Measurements from ENCODE around the gene TMEM131. TPM values are rescaled to one million over a fixed set of nuclear protein-coding genes. Genes with fewer than 3 reads are reported as not detected.

TMEM131 gene
- total RNA-seq, 2 experiments from 2014 or later: 31.3 to 31.9 TPM

DNA sequence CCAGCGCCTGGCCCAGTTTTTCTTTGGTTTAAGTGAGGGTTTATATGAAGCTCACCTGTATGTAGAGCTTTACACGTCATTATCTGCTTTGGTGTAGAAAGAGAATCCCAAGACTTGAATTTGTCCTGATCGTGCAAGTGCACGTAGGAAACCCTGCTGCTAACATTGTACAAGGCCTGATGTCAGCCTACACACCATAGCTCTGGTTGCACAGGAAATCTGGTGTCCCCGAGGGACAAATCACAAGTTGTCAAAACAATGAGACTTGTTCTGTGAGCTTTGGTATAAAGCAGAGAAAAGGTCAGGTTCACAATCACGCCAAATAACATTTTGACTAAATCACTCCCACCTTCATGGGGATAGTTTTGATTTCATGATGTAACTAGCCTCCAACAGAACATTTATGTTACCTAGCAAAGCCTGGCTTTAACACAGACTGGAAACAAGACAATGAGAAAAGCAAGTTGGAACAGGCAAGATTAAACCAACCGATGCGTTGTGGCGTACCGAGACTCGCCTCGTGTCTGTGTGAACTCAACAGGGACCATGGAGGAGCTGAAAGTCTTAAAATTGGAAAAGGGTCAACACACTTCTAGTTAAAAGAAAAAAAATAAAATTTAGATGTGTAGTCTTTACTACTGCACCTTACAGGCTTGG, 240.9 kb downstream of the TMEM131 start:
- no peak for DNase-seq
- Mint-ChIP-seq H3K9me3 (no peaks in the 10 kb centered on the region), H3K4me1 (peaks cover 13% of the 10 kb centered on the region), H3K27me3 (no peaks in the 10 kb centered on the region), H3K36me3 (ENCODE audit: low read depth) (peaks cover 34% of the 10 kb centered on the region), H3K4me3 (no peak overlapping the region), H3K27ac (no peak overlapping the region)
- CTCF ChIA-PET: interaction anchor here (1.3 to 1.6 kb wide), 3 partner anchors 14 to 55 kb away, joined by 3 to 10 read pairs (median 6); no protein-coding TSS in a partner anchor
- POLR2A ChIA-PET: interaction anchor here (1.3 kb wide), 1 partner anchor 21 kb away, joined by 3 read pairs; no protein-coding TSS in a partner anchor

DNA sequence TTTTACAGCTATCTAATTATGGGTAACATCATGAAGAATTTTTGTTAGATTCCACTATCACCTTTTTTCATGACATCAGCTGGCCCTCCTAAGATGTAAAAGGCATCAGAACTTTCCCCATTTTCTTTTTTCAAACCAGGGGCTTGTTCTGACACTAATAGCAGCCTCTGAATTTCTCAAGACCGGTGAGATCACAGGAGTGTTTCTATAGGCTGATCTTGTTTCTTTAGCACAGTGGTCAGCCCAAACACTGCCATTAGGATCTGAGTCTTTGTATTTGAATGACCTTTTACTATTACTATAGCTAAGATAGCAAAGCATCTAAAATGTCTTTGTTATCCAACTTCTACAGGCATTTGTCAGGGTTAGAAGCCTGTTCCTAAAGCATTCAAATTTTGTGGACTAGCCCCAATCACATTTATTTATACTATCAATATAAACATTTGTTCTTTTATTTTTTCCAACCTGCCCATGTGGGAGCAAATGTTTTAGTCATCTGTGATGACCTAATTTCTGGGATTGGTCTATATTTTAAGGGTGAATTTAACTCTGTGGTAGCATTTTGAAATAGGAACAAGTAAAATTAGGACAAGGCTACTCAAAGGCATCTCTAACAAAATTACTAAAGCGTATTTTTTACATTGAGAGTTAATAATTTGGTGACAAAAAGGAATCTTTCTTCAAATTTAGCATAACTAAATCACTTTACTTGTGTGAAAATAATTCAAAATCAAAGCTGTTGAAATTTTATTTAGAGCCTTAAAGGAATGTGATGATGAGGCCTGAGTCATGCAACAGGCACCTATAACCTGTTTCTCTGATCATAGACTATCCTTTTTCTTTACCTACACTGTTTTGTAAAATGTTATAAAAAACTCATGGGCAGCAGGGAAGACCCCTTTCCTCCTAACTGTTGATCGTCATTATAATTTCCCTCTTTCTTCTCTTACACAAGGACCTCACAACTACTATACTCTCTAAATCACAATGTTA, 243.1 kb downstream of the TMEM131 start:
- ChIA-PET CTCF (interaction anchor here (0.9 to 4.7 kb wide), 6 partner anchors 8 to 162 kb away, joined by 3 to 73 read pairs (median 6); no protein-coding TSS in a partner anchor), POLR2A (interaction anchor here (0.9 kb wide), 2 partner anchors 12 to 52 kb away, joined by 3 read pairs; no protein-coding TSS in a partner anchor)
- H3K4me3 Mint-ChIP-seq: no peak overlapping the region
- no peaks in the 10 kb centered on the region for H3K9me3 Mint-ChIP-seq
- no peak for DNase-seq
- H3K27ac Mint-ChIP-seq: no peak overlapping the region
- peaks cover 20% of the 10 kb centered on the region for H3K36me3 Mint-ChIP-seq (ENCODE audit: low read depth)
- H3K4me1 Mint-ChIP-seq: peaks cover 7% of the 10 kb centered on the region
- no peaks in the 10 kb centered on the region for H3K27me3 Mint-ChIP-seq

DNA sequence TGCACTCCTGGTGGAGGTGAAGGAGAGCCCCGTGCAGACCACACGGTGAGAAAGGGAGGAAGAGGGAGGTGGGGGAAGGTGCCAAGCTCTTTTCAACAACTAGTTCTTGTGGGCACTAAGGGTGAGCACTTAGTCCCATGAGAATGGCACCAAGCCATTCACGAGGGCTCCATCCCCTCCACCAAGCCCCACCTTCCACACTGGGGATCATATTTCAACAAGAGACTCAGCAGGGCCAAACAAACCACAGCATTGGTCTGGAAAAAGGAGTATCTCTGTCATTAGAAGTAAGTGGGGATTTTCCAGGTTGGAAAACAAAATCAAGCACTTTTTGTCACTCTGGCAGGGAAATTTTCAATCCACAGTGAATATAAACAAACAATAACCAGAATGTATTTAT, 244.0 kb downstream of the TMEM131 start:
- DNase-seq: no peak

DNA sequence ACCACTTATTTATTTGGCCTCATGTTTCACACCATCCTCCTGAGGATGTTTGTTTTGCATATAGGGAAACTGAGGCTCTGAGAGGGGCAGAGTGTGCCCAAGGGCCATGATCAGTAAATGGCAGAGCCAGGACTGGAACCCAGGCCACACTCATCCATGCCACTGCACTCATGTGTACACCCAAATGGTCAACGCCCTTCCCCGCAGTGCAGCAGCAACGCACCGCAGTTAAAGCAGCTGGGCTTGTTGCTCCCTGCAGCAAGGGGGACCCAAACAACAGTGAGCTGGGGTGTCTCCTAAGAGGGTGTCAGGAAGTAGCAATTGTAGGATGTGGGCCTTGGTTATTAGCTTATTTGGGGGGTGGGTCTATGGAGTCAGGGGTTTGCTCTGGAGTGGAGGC, 245.7 kb downstream of the TMEM131 start:
- Mint-ChIP-seq H3K9me3 (no peaks in the 10 kb centered on the region), H3K36me3 (ENCODE audit: low read depth) (peaks cover 13% of the 10 kb centered on the region), H3K4me1 (peaks cover 32% of the 10 kb centered on the region), H3K27ac (no peak overlapping the region), H3K4me3 (no peak overlapping the region), H3K27me3 (no peaks in the 10 kb centered on the region)
- POLR2A ChIA-PET: interaction anchor here (1.0 to 1.9 kb wide), 3 partner anchors 12 to 36 kb away, joined by 3 to 10 read pairs (median 4); partner anchors contain the start of gene ZAP70
- DNase-seq: no peak
- CTCF ChIA-PET: interaction anchor here (0.9 to 4.7 kb wide), 5 partner anchors 9 to 159 kb away, joined by 3 to 73 read pairs (median 8); partner anchors contain the start of gene ZAP70

More for the DNA sequence above, 244.0 kb downstream of the TMEM131 start:
- no peaks in the 10 kb centered on the region for H3K9me3 Mint-ChIP-seq
- H3K4me3 Mint-ChIP-seq: no peak overlapping the region
- CTCF ChIA-PET: interaction anchor here (1.0 to 4.7 kb wide), 5 partner anchors 10 to 161 kb away, joined by 3 to 73 read pairs (median 8); no protein-coding TSS in a partner anchor
- peaks cover 18% of the 10 kb centered on the region for H3K36me3 Mint-ChIP-seq (ENCODE audit: low read depth)
- H3K4me1 Mint-ChIP-seq: peaks cover 16% of the 10 kb centered on the region
- POLR2A ChIA-PET: interaction anchor here (0.5 to 1.9 kb wide), 2 partner anchors 9 to 38 kb away, joined by 3 to 10 read pairs; partner anchors contain the start of gene ZAP70
- no peak overlapping the region for H3K27ac Mint-ChIP-seq
- H3K27me3 Mint-ChIP-seq: no peaks in the 10 kb centered on the region

DNA sequence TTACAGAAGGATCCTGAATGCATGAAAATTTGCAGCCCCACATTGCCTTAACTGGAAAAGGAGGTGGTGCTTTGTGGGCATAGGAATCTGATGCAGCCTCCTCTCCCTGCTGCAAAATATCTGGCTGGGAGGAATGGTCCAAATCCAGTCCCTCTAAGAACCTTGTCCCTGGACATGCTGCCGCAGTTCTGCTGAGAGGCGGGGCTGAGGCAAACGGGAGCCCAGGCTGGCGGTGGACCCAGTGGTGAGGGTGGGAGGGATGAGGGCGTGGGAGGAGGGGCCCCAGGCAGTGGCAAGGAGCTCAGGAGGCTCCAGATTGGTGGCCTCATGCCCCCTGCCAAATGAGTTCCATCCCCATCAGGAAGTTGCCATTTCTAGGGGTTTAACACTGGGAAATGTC, 246.2 kb downstream of the TMEM131 start:
- ChIA-PET CTCF (interaction anchor here (1.4 to 4.7 kb wide), 4 partner anchors 10 to 160 kb away, joined by 4 to 73 read pairs (median 10); partner anchors contain the start of gene ANKRD36B), POLR2A (interaction anchor here (1.0 to 1.9 kb wide), 3 partner anchors 13 to 36 kb away, joined by 3 to 10 read pairs (median 4); partner anchors contain the start of gene ZAP70)
- no peak for DNase-seq
- Mint-ChIP-seq H3K9me3 (no peaks in the 10 kb centered on the region), H3K4me1 (peaks cover 35% of the 10 kb centered on the region), H3K27me3 (no peaks in the 10 kb centered on the region), H3K36me3 (ENCODE audit: low read depth) (peaks cover 12% of the 10 kb centered on the region), H3K4me3 (no peak overlapping the region), H3K27ac (no peak overlapping the region)

DNA sequence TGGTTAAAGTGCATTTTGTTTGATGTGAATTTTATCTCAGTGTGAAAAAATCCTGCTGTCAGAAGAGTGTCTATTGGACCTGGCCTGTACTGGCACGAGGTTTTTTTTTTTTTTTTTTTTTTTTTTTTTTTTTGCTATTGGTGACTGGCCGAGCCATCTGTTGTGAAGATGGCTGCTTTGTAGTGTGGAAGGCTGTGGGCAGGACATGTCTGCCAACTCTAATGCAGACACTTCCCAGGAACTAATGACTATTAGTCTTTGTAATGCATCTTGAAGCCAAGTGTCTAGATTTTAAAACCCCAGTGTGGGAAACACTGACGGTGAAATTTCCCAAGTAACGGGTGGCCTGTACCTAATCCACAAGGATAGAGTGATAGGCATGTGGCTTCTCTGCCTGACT, 248.0 kb downstream of the TMEM131 start:
- H3K9me3 Mint-ChIP-seq: no peaks in the 10 kb centered on the region
- peak overlapping the region; percentile 65 for H3K27ac Mint-ChIP-seq
- no peak for DNase-seq
- no peak overlapping the region for H3K4me3 Mint-ChIP-seq
- no peaks in the 10 kb centered on the region for H3K27me3 Mint-ChIP-seq
- peaks cover 29% of the 10 kb centered on the region for H3K36me3 Mint-ChIP-seq (ENCODE audit: low read depth)
- POLR2A ChIA-PET: interaction anchor here (1.0 to 1.3 kb wide), 4 partner anchors 29 to 86 kb away, joined by 3 to 11 read pairs (median 6); partner anchors contain the start of gene ZAP70
- peaks cover 54% of the 10 kb centered on the region for H3K4me1 Mint-ChIP-seq
- CTCF ChIA-PET: interaction anchor here (0.7 to 4.7 kb wide), 6 partner anchors 11 to 158 kb away, joined by 3 to 96 read pairs (median 10); partner anchors contain the start of genes ANKRD36B and ZAP70

DNA sequence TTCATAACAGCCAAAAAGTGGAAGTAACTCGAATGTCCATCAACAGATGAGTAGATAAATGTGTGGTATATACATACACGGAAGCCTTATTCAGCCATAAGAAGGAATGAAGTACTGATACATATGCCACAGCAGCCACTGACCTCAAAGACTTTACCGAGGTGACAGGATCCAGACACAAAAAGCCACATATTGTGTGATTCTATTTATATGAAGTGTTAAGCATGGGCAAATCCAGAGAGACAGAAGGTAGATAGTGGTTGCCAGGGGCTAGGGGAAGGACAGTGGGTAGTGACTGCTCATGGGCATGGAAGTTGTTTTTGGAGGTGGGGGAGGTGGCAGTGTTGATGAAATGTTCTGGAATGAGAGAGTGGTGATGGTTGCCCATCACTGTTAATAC, 248.5 kb downstream of the TMEM131 start:
- H3K4me3 Mint-ChIP-seq: no peak overlapping the region

DNA sequence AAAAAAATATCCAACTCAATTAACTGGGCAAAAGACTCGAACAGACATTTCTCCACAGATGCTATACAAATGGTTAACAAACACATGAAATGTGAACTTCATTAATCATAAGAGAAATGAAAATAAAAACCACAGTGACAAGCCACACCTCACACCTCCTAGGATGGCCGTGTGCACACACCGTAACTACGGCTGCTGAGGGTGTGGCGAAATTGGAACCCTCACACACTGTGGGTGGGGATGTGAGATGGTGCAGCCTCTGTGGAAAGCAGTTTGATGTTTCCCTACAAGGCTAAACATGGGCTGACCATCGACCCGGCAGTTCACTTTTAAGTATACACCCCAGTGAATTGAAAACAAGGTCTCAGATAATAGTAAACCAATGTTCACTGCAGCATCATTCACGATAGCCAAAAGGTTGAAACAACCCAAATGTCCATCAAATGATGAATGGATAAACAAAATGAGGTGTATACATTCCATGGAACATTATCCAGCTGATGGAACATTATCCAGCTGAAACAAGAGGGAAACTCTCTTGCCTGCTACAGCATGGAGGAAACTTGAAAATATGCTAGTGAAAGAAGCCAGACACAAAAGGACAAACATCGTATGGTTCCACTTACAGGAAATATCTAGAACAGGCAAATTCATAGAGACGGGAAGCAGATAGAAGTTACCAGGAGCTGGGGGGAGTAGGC, 250.1 kb downstream of the TMEM131 start:
- DNase-seq: peak; percentile 75
- peak overlapping the region; percentile 56 for H3K27ac Mint-ChIP-seq
- POLR2A ChIA-PET: interaction anchor here (1.3 to 8.6 kb wide), 5 partner anchors 9 to 83 kb away, joined by 3 to 119 read pairs (median 6); partner anchors contain the start of gene ZAP70

More for the DNA sequence above, 248.5 kb downstream of the TMEM131 start:
- DNase-seq: peak; percentile 49
- CTCF ChIA-PET: interaction anchor here (2.3 to 3.6 kb wide), 2 partner anchors 28 to 35 kb away, joined by 11 to 96 read pairs; partner anchors contain the start of gene ZAP70
- no peaks in the 10 kb centered on the region for H3K9me3 Mint-ChIP-seq
- H3K27me3 Mint-ChIP-seq: no peaks in the 10 kb centered on the region
- POLR2A ChIA-PET: interaction anchor here (1.0 kb wide), 1 partner anchor 85 kb away, joined by 3 read pairs; no protein-coding TSS in a partner anchor
- peaks cover 58% of the 10 kb centered on the region for H3K4me1 Mint-ChIP-seq
- peaks cover 30% of the 10 kb centered on the region for H3K36me3 Mint-ChIP-seq (ENCODE audit: low read depth)
- H3K27ac Mint-ChIP-seq: peak overlapping the region; percentile 65

DNA sequence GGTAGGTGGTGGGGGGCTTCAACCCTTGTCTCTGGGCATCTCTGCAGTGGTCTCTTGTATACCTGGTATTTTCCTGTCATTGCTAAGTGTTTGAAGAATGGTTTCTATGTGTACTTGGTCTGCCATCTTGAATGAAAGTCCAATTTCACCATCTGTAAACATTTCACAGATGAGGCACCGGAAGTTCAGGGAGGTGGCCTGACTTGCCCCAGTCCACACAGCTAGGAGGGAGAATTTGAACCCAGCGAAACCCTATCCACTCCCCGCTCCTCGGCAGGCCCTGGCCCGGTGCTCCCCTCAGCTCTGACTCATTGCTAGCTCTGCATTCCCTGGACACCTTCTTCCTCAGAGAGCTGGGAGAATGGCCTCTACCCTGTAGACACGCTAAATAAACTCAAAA, 251.8 kb downstream of the TMEM131 start:
- Mint-ChIP-seq H3K4me3 (no peak overlapping the region), H3K9me3 (no peaks in the 10 kb centered on the region), H3K36me3 (ENCODE audit: low read depth) (peaks cover 53% of the 10 kb centered on the region), H3K4me1 (peaks cover 84% of the 10 kb centered on the region), H3K27me3 (no peaks in the 10 kb centered on the region), H3K27ac (peak overlapping the region; percentile 65)
- DNase-seq: no peak
- POLR2A ChIA-PET: interaction anchor here (1.0 to 8.6 kb wide), 4 partner anchors 16 to 98 kb away, joined by 3 to 119 read pairs (median 49); partner anchors contain the start of genes COX5B and ZAP70
- CTCF ChIA-PET: interaction anchor here (0.8 to 1.2 kb wide), 5 partner anchors 9 to 44 kb away, joined by 3 to 6 read pairs (median 4); no protein-coding TSS in a partner anchor

More for the DNA sequence above, 250.1 kb downstream of the TMEM131 start:
- H3K9me3 Mint-ChIP-seq: no peaks in the 10 kb centered on the region
- no peaks in the 10 kb centered on the region for H3K27me3 Mint-ChIP-seq
- H3K4me1 Mint-ChIP-seq: peaks cover 75% of the 10 kb centered on the region
- CTCF ChIA-PET: interaction anchor here (1.0 to 3.6 kb wide), 3 partner anchors 34 to 94 kb away, joined by 3 to 96 read pairs (median 7); partner anchors contain the start of gene ZAP70
- peaks cover 46% of the 10 kb centered on the region for H3K36me3 Mint-ChIP-seq (ENCODE audit: low read depth)
- H3K4me3 Mint-ChIP-seq: peak overlapping the region; percentile 9

DNA sequence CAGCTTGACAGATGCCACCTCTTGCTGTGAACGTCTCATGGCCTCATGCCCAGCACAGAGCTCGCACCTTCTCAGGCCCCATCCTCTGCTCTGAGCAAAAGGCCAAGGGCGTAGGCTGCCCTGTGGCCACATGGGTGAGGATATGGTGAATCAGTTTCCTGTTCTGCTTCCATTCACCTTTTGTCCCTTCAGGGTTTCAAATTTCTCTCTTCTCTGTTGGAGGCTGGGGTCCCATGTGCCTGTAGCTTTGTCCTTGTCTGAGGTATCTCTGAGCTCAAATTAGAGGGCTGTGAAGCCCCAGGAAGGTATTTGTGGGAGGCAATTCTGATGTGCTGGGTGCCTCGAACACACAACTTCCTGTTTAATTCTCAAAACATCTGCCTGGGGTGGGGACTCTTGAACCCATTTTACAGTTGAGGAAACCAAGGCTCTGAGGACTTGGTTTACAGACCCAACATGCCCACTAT, 253.3 kb downstream of the TMEM131 start:
- DNase-seq: peak; percentile 67
- Mint-ChIP-seq H3K4me1 (peaks cover 83% of the 10 kb centered on the region), H3K36me3 (ENCODE audit: low read depth) (peaks cover 65% of the 10 kb centered on the region), H3K27ac (peak overlapping the region; percentile 99), H3K27me3 (no peaks in the 10 kb centered on the region), H3K9me3 (no peaks in the 10 kb centered on the region), H3K4me3 (no peak overlapping the region)
- CTCF ChIA-PET: interaction anchor here (0.7 to 4.2 kb wide), 13 partner anchors 12 to 152 kb away, joined by 3 to 34 read pairs (median 5); partner anchors contain the start of genes COX5B and ZAP70
- POLR2A ChIA-PET: interaction anchor here (0.7 to 8.6 kb wide), 11 partner anchors 9 to 128 kb away, joined by 3 to 119 read pairs (median 6); partner anchors contain the start of genes COX5B and ZAP70

DNA sequence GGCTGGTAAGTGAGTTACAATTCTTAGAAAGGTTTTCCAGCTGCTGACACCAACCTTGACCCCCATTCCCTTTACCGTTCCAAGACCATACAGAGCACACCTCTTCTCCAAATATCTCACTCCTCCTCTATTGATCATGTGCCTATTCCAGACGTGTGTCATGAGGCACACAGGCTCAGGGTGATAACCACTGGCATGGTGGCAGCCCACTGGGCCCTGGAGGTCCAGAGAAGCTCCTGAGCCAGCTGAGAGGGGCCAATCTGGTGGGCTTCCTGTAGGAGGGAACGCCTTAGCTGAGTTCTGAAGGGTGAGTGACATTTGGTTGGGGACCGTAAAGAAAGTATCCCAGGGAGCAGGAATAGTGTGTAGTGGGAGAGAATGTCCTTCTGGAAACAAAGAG, 254.1 kb downstream of the TMEM131 start:
- Mint-ChIP-seq H3K4me1 (peaks cover 76% of the 10 kb centered on the region), H3K27me3 (no peaks in the 10 kb centered on the region), H3K27ac (peak overlapping the region; percentile 99), H3K4me3 (peak overlapping the region; percentile 3), H3K9me3 (no peaks in the 10 kb centered on the region), H3K36me3 (ENCODE audit: low read depth) (peaks cover 67% of the 10 kb centered on the region)
- POLR2A ChIA-PET: interaction anchor here (0.8 to 8.6 kb wide), 9 partner anchors 11 to 95 kb away, joined by 3 to 119 read pairs (median 8); partner anchors contain the start of genes COX5B and ZAP70
- no peak for DNase-seq
- CTCF ChIA-PET: interaction anchor here (1.3 to 4.2 kb wide), 14 partner anchors 12 to 643 kb away, joined by 4 to 34 read pairs (median 6); partner anchors contain the start of genes COX5B and ZAP70
